Measurements from ENCODE around the gene STRADB. TPM values are rescaled to one million over a fixed set of nuclear protein-coding genes. Genes with fewer than 3 reads are reported as not detected.
A peak's percentile ranks its signal among the peaks of the same experiment; 100 is the strongest.

Gene STRADB
- total RNA-seq, 2 experiments from 2014 or later = 25.5 to 25.9 TPM

GRCh38 chr2:201404699-201405280 lies 46.8 kb upstream of the STRADB start:
- POLR2A ChIA-PET = no interaction called here
- H3K4me3 Mint-ChIP-seq = no peak overlapping the region
- DNase-seq (peak; percentile 38), ATAC-seq (peak; percentile 67)
- CTCF ChIA-PET = interaction anchor here (1.5 to 2.1 kb wide), 3 partner anchors 9 to 47 kb away, joined by 3 to 9 read pairs (median 5); partner anchors contain the start of genes STRADB and TRAK2
- H3K27me3 Mint-ChIP-seq = no peaks in the 10 kb centered on the region
- TF ChIP-seq CTCF (IDR thresholded peaks at IDR 0.05) = no peak
- H3K27ac Mint-ChIP-seq = peak overlapping the region; percentile 28
- peaks cover 50% of the 10 kb centered on the region for H3K4me1 Mint-ChIP-seq (ENCODE audit: low read depth)
- H3K36me3 Mint-ChIP-seq (ENCODE audit: low read depth) = peaks cover 14% of the 10 kb centered on the region
- H3K9me3 Mint-ChIP-seq = no peaks in the 10 kb centered on the region
- intact Hi-C loops (cut with micrococcal nuclease) = no loop called here

- ChIA-PET CTCF (interaction anchor here (0.6 to 2.1 kb wide), 2 partner anchors 8 to 42 kb away, joined by 3 to 9 read pairs; no protein-coding TSS in a partner anchor), POLR2A (interaction anchor here (1.3 kb wide), 1 partner anchor 10 kb away, joined by 3 read pairs; no protein-coding TSS in a partner anchor)
- ATAC-seq (peak; percentile 64), DNase-seq (no peak)
- Mint-ChIP-seq H3K4me1 (ENCODE audit: low read depth) (peaks cover 48% of the 10 kb centered on the region), H3K27me3 (no peaks in the 10 kb centered on the region), H3K27ac (peak overlapping the region; percentile 69), H3K9me3 (no peaks in the 10 kb centered on the region), H3K36me3 (ENCODE audit: low read depth) (peaks cover 13% of the 10 kb centered on the region), H3K4me3 (no peak overlapping the region)
- intact Hi-C loops (cut with micrococcal nuclease) = no loop called here
- no peak for TF ChIP-seq CTCF (IDR thresholded peaks at IDR 0.05)
These were observed 45.4 kb upstream of the STRADB start for GRCh38 chr2:201406077-201406662.

GRCh38 chr2:201407265-201407664 lies 44.3 kb upstream of the STRADB start:
- Mint-ChIP-seq H3K4me1 (ENCODE audit: low read depth) (peaks cover 42% of the 10 kb centered on the region), H3K4me3 (no peak overlapping the region), H3K27me3 (no peaks in the 10 kb centered on the region), H3K36me3 (ENCODE audit: low read depth) (peaks cover 17% of the 10 kb centered on the region), H3K27ac (peak overlapping the region; percentile 53), H3K9me3 (no peaks in the 10 kb centered on the region)
- ATAC-seq (no peak), DNase-seq (no peak)
- intact Hi-C loops (cut with micrococcal nuclease) = no loop called here
- POLR2A ChIA-PET = interaction anchor here (0.7 kb wide), 1 partner anchor 12 kb away, joined by 3 read pairs; no protein-coding TSS in a partner anchor
- CTCF ChIA-PET = no interaction called here
- no peak for TF ChIP-seq CTCF (IDR thresholded peaks at IDR 0.05)

GRCh38 chr2:201408931-201409330 lies 42.6 kb upstream of the STRADB start:
- Mint-ChIP-seq H3K4me1 (ENCODE audit: low read depth) (peaks cover 34% of the 10 kb centered on the region), H3K36me3 (ENCODE audit: low read depth) (peaks cover 14% of the 10 kb centered on the region), H3K9me3 (no peaks in the 10 kb centered on the region), H3K27ac (no peak overlapping the region), H3K27me3 (no peaks in the 10 kb centered on the region), H3K4me3 (no peak overlapping the region)
- ChIA-PET POLR2A (no interaction called here), CTCF (interaction anchor here (0.9 to 1.5 kb wide), 2 partner anchors 11 to 42 kb away, joined by 3 to 4 read pairs; partner anchors contain the start of genes STRADB and TRAK2)
- DNase-seq (no peak), ATAC-seq (no peak)
- no peak for TF ChIP-seq CTCF (IDR thresholded peaks at IDR 0.05)
- intact Hi-C loops (cut with micrococcal nuclease) = no loop called here

- Mint-ChIP-seq H3K36me3 (ENCODE audit: low read depth) (peaks cover 9% of the 10 kb centered on the region), H3K27ac (no peak overlapping the region), H3K27me3 (no peaks in the 10 kb centered on the region), H3K4me1 (ENCODE audit: low read depth) (peaks cover 11% of the 10 kb centered on the region), H3K9me3 (no peaks in the 10 kb centered on the region), H3K4me3 (no peak overlapping the region)
- ATAC-seq = no peak
- no peak for DNase-seq
- ChIA-PET CTCF (interaction anchor here (0.9 kb wide), 1 partner anchor 13 kb away, joined by 3 read pairs; no protein-coding TSS in a partner anchor), POLR2A (no interaction called here)
- intact Hi-C loops (cut with micrococcal nuclease) = no loop called here
- no peak for TF ChIP-seq CTCF (IDR thresholded peaks at IDR 0.05)
These were observed 40.1 kb upstream of the STRADB start for GRCh38 chr2:201411421-201411820.
